Loucy (cell line): ENCODE results near the gene MAML3.

Experiments
- H2AFZ ChIP-seq: fragments of 200-600 bp; sonication (generic); 2 replicates; pipeline ENCODE4 v1.6.0; 2016; ENCODE audit warnings: antibody characterized with exemption, mild to moderate bottlenecking, low read length, moderate library complexity
- H3F3A ChIP-seq: fragments of 200-600 bp; 2 replicates; pipeline ENCODE4 v1.6.0; 2016; ENCODE audit warnings: antibody characterized with exemption, low read depth, mild to moderate bottlenecking
- H3K27me3 ChIP-seq: fragments of 200-600 bp; sonication (generic); 2 replicates; pipeline ENCODE4 v1.6.1; 2014; ENCODE audit warnings: low read length, mild to moderate bottlenecking; ENCODE audit not compliant: insufficient read depth, poor library complexity, severe bottlenecking
- H3K36me3 ChIP-seq: fragments of 200-600 bp; sonication (generic); 2 replicates; pipeline ENCODE4 v1.6.1; 2016; ENCODE audit warnings: low read length; ENCODE audit not compliant: insufficient read depth
- H3K4me1 ChIP-seq: fragments of 200-600 bp; sonication (generic); 2 replicates; pipeline ENCODE4 v1.5.1; 2014; ENCODE audit warnings: low read length, mild to moderate bottlenecking; ENCODE audit not compliant: insufficient read depth, poor library complexity, severe bottlenecking
- H3K4me2 ChIP-seq: fragments of 200-600 bp; sonication (generic); 2 replicates; pipeline ENCODE4 v1.6.0; 2014; ENCODE audit warnings: antibody characterized with exemption, low read length, low read depth, mild to moderate bottlenecking; ENCODE audit not compliant: poor library complexity, severe bottlenecking
- H3K4me3 ChIP-seq: fragments of 200-600 bp; sonication (generic); 2 replicates; pipeline ENCODE4 v1.5.1; 2014; ENCODE audit warnings: low read length, mild to moderate bottlenecking, mixed read lengths; ENCODE audit not compliant: poor library complexity, severe bottlenecking
- H3K79me2 ChIP-seq: fragments of 200-600 bp; sonication (generic); 2 replicates; pipeline ENCODE4 v1.6.1; 2014; ENCODE audit warnings: low read length; ENCODE audit not compliant: insufficient read depth
- H3K9ac ChIP-seq: fragments of 200-600 bp; sonication (generic); 2 replicates; pipeline ENCODE4 v1.6.0; 2014; ENCODE audit warnings: mild to moderate bottlenecking, low read depth, low read length, moderate library complexity; ENCODE audit not compliant: poor library complexity, severe bottlenecking
- H3K9me2 ChIP-seq: fragments of 200-600 bp; sonication (generic); replicated peaks from 2 replicates; pipeline ENCODE4 v1.6.1; 2016; ENCODE audit warnings: low read depth, low read length, mixed read lengths
- H3K9me3 ChIP-seq: fragments of 200-600 bp; sonication (generic); 2 replicates; pipeline ENCODE4 v1.6.1; 2014; ENCODE audit warnings: mild to moderate bottlenecking, antibody characterized with exemption, low read length, low read depth; ENCODE audit not compliant: insufficient read depth
- H4K20me1 ChIP-seq: fragments of 200-600 bp; sonication (generic); 2 replicates; pipeline ENCODE4 v1.6.0; 2014; ENCODE audit warnings: antibody characterized with exemption, low read length, mild to moderate bottlenecking; ENCODE audit not compliant: insufficient read depth, poor library complexity, severe bottlenecking
- EZH2phosphoT487 ChIP-seq: fragments of 200-600 bp; IDR thresholded peaks from 2 replicates; pipeline ENCODE4 v1.6.1; 2018; ENCODE audit warnings: antibody characterized with exemption, mild to moderate bottlenecking, moderate library complexity, borderline replicate concordance
- TF ChIP-seq, protein P1 (sequence below): fragments of 200-600 bp; sonication (generic); conservative IDR thresholded peaks from 2 replicates; pipeline ENCODE4 v1.5.1; 2014; ENCODE audit warnings: mild to moderate bottlenecking, antibody characterized with exemption, low read length

MAML3 gene

DNA sequence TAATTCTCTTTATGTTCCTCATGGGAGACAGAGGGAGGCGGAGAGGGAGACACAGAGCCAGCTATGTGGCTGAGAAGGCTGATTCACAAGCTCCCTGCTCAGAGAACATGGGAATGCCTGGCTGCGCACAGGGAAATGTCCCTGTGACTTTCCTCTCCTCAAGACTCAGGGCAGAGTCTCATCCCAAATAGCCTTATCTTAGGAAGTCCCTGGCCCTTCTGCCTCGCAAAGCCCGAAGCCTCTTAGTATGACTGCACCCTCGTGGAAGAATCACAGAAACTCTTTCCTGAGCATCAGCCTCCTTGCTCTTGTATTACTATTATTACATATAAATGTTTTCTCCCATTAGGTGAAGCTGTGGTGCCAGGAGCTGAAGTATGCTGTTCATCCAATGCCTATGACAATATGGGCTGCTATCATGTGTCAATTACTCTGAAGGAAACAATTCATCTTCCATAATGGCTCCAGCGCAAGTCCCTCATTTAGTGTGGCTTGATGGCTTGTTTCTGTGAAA lies 257.8 kb downstream of the MAML3 start:
- no peaks in the 10 kb centered on the region for H3F3A ChIP-seq
- no peak overlapping the region for H2AFZ ChIP-seq
- TF ChIP-seq, protein P1, sequence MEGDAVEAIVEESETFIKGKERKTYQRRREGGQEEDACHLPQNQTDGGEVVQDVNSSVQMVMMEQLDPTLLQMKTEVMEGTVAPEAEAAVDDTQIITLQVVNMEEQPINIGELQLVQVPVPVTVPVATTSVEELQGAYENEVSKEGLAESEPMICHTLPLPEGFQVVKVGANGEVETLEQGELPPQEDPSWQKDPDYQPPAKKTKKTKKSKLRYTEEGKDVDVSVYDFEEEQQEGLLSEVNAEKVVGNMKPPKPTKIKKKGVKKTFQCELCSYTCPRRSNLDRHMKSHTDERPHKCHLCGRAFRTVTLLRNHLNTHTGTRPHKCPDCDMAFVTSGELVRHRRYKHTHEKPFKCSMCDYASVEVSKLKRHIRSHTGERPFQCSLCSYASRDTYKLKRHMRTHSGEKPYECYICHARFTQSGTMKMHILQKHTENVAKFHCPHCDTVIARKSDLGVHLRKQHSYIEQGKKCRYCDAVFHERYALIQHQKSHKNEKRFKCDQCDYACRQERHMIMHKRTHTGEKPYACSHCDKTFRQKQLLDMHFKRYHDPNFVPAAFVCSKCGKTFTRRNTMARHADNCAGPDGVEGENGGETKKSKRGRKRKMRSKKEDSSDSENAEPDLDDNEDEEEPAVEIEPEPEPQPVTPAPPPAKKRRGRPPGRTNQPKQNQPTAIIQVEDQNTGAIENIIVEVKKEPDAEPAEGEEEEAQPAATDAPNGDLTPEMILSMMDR: no peak
- TF ChIP-seq EZH2phosphoT487: no peak
- no peaks in the 10 kb centered on the region for H4K20me1 ChIP-seq
- no peaks in the 10 kb centered on the region for H3K36me3 ChIP-seq
- no peaks in the 10 kb centered on the region for H3K79me2 ChIP-seq
- H3K4me3 ChIP-seq: no peak overlapping the region
- no peaks in the 10 kb centered on the region for H3K9me3 ChIP-seq
- H3K9ac ChIP-seq: no peak overlapping the region
- no peaks in the 10 kb centered on the region for H3K27me3 ChIP-seq
- no peaks in the 10 kb centered on the region for H3K4me1 ChIP-seq
- no peak overlapping the region for H3K4me2 ChIP-seq
- no peaks in the 10 kb centered on the region for H3K9me2 ChIP-seq

DNA sequence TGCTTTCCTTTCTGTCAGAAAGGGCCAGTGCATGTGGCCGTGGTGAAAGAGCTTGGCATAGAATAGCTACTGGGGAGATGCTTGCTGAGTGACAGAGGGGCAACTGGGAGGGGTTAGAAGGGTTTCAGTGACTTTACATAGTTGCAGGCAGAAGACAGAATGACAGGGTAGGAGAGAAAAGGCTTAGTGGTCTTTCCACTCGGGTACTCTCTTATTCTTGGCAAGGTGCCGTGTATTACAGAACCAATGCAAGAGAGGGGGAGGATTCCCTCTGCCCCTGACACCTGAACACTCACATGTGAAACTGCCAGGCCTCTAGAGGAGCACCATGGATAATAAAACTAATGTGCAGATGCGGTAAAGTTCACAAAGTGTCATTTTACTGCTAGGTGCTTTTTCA lies 260.2 kb downstream of the MAML3 start:
- no peak overlapping the region for H3K4me2 ChIP-seq
- no peaks in the 10 kb centered on the region for H3K79me2 ChIP-seq
- H3K9me3 ChIP-seq: no peaks in the 10 kb centered on the region
- H3K4me1 ChIP-seq: no peaks in the 10 kb centered on the region
- no peaks in the 10 kb centered on the region for H3K27me3 ChIP-seq
- no peaks in the 10 kb centered on the region for H3F3A ChIP-seq
- H3K36me3 ChIP-seq: peaks cover 21% of the 10 kb centered on the region; the same call in 1 of the 2 replicates
- H4K20me1 ChIP-seq: no peaks in the 10 kb centered on the region
- no peak overlapping the region for H2AFZ ChIP-seq
- H3K4me3 ChIP-seq: no peak overlapping the region
- H3K9me2 ChIP-seq: no peaks in the 10 kb centered on the region
- TF ChIP-seq, protein P1: no peak
- no peak for TF ChIP-seq EZH2phosphoT487
- no peak overlapping the region for H3K9ac ChIP-seq

DNA sequence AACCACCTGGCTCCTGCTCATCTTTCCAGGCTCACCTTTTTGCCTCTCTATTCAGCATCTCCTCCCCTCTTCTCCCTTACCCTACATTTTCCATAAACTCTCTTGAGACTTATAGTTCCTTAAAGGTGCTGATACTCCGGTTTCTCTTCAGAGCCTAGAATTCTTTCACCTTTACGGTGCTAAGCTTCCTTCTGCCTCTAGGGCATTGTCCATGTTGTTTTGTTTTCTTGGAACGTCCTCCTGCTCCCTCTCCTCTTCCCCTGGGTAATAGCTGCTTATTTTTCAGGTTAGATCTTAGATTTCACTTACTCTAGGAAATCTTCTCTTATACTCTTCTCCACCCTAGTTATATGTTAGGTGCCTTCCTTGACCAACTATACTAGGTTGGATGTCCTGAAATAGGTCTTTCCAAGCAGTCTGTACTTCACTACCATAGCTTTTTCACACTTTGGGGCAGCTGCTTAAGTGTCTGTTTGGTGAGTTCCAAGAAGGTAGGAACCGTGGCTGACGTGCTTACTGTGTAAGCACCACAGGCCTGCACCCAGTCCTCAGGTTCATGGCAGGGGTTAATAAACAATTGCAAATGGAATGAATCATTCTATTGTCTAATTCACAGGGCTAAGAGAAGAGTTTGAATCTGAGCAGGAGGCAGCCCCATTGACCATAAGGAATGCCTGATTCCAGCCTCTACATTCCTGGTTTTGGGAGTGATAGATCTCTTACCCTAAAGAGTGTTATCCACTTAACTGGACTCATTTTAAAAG lies 260.8 kb downstream of the MAML3 start:
- H3K27me3 ChIP-seq: no peaks in the 10 kb centered on the region
- TF ChIP-seq EZH2phosphoT487: no peak
- TF ChIP-seq, protein P1: no peak
- no peaks in the 10 kb centered on the region for H4K20me1 ChIP-seq
- H3K4me3 ChIP-seq: no peak overlapping the region
- no peaks in the 10 kb centered on the region for H3F3A ChIP-seq
- no peaks in the 10 kb centered on the region for H3K9me2 ChIP-seq
- peaks cover 26% of the 10 kb centered on the region; the same call in 1 of the 2 replicates for H3K36me3 ChIP-seq
- H3K9me3 ChIP-seq: no peaks in the 10 kb centered on the region
- peaks cover 2% of the 10 kb centered on the region; the same call in 1 of the 2 replicates for H3K79me2 ChIP-seq
- H3K4me2 ChIP-seq: no peak overlapping the region
- H3K9ac ChIP-seq: no peak overlapping the region
- peaks cover under 1% of the 10 kb centered on the region for H3K4me1 ChIP-seq
- H2AFZ ChIP-seq: no peak overlapping the region
